Measurements from ENCODE around the gene MAOA.
"Not testable (repeated sequence)": the region's sequence is repeated elsewhere in the genome, so short reads cannot be mapped to it uniquely, and the experiment has no call there.

The MAOA gene

GRCh38 chrX:43718546-43718945, 62.4 kb downstream of the MAOA start:
- no peak for DNase-seq

GRCh38 chrX:43718956-43719355, 62.9 kb downstream of the MAOA start:
- no peak for DNase-seq

- no peak for DNase-seq
These were observed 64.0 kb downstream of the MAOA start for GRCh38 chrX:43720082-43720481.

GRCh38 chrX:43720961-43721360, 64.9 kb downstream of the MAOA start:
- no peak for DNase-seq

GRCh38 chrX:43725227-43725626, 69.1 kb downstream of the MAOA start:
- not testable (repeated sequence) for DNase-seq

GRCh38 chrX:43727254-43727653, 71.2 kb downstream of the MAOA start:
- not testable (repeated sequence) for DNase-seq

GRCh38 chrX:43728002-43728401, 71.9 kb downstream of the MAOA start:
- no peak for DNase-seq

GRCh38 chrX:43728966-43729365, 72.9 kb downstream of the MAOA start:
- no peak for DNase-seq

GRCh38 chrX:43731086-43731485, 75.0 kb downstream of the MAOA start:
- DNase-seq: no peak

GRCh38 chrX:43733699-43734098, 77.6 kb downstream of the MAOA start:
- no peak for DNase-seq

GRCh38 chrX:43734444-43734843, 78.3 kb downstream of the MAOA start:
- DNase-seq: no peak

GRCh38 chrX:43735534-43735933, 79.4 kb downstream of the MAOA start:
- DNase-seq: no peak

- DNase-seq: no peak
These were observed 79.9 kb downstream of the MAOA start for GRCh38 chrX:43735957-43736356.

GRCh38 chrX:43741843-43742573, 85.9 kb downstream of the MAOA start:
- no peak for DNase-seq

- no peak for DNase-seq
These were observed 87.2 kb downstream of the MAOA start for GRCh38 chrX:43743100-43743822.

- DNase-seq: no peak
These were observed 88.2 kb downstream of the MAOA start for GRCh38 chrX:43744284-43744683.

- no peak for DNase-seq
These were observed 90.0 kb downstream of the MAOA start for GRCh38 chrX:43745938-43746721.

GRCh38 chrX:43747476-43747875, 91.4 kb downstream of the MAOA start:
- DNase-seq: no peak

- peak; percentile 15 for DNase-seq
These were observed 94.2 kb downstream of the MAOA start for GRCh38 chrX:43750248-43750676.

- no peak for DNase-seq
These were observed 97.5 kb downstream of the MAOA start for GRCh38 chrX:43753637-43754036.

- no peak for DNase-seq
These were observed 100.0 kb downstream of the MAOA start for GRCh38 chrX:43756076-43756475.

GRCh38 chrX:43758044-43758443, 101.9 kb downstream of the MAOA start:
- DNase-seq: no peak

- no peak for DNase-seq
These were observed 130.0 kb downstream of the MAOA start for GRCh38 chrX:43785930-43786591.

All from activated CD4-positive, alpha-beta T cell treated with anti-CD3 and anti-CD28 coated beads, Interleukin-2, amount 50 U/mL, for 1 hour (primary cell).